Mesothelial cell of epicardium (in vitro differentiated cells): ENCODE results near the gene NINL. TPM values are rescaled to one million over a fixed set of nuclear protein-coding genes. Genes with fewer than 3 reads are reported as not detected.

Source experiments
- DNase-seq, 2 experiments: peaks; one replicate each; pipeline ENCODE4 v3.0.0; 2021; ENCODE audit warnings: low spot score in 2 of 2; ENCODE audit not compliant: unreplicated experiment in 2 of 2
- H3K27ac Mint-ChIP-seq: 2 replicates; pipeline ENCODE4 v1.8.0; 2021; ENCODE audit warnings: mixed read lengths
- H3K27me3 Mint-ChIP-seq: 2 replicates; pipeline ENCODE4 v1.8.0; 2021; ENCODE audit warnings: low read depth, mixed read lengths
- H3K36me3 Mint-ChIP-seq: 2 replicates; pipeline ENCODE4 v1.8.0; 2021; ENCODE audit warnings: mixed read lengths
- H3K4me1 Mint-ChIP-seq: 2 replicates; pipeline ENCODE4 v1.8.0; 2021; ENCODE audit warnings: mixed read lengths
- H3K4me3 Mint-ChIP-seq: 2 replicates; pipeline ENCODE4 v1.8.0; 2021; ENCODE audit warnings: mild to moderate bottlenecking, moderate library complexity, mixed read lengths
- H3K9me3 Mint-ChIP-seq: 2 replicates; pipeline ENCODE4 v1.8.0; 2021; ENCODE audit warnings: mixed read lengths
- total RNA-seq: library from RNA; stranded (reverse); gene quantifications from 3 replicates; pipeline ENCODE4 v1.2.1, GENCODE V29; 2021
- TF ChIP-seq, protein P1 (sequence below): fragments of 200-600 bp; sonication (generic); IDR thresholded peaks from one replicate; pipeline ENCODE4 v1.5.0; 2021; ENCODE audit warnings: antibody characterized with exemption; ENCODE audit not compliant: unreplicated experiment

Gene NINL
- total RNA-seq, 1 donor from 2014 or later, result 85.9 TPM

DNA sequence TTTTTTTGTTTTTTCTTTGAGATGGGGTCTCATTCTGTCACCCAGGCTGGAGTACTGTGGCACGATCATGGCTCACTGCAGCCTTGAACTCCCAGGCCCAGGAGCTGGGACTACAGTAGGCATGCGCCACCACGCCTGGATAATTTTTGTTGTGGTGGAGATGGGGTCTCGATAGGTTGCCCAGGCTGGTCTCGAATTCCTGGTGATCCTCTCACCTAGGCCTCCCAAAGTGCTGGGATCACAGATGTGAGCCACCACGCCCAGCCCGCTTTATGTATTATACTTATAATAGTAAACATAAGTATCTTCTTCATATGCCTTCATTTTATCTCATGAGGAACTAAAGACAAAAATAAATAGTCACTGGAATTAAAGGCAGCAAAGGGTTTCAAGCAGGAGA is 114.3 kb downstream of the NINL start:
- Mint-ChIP-seq H3K4me3 (no peak overlapping the region), H3K36me3 (peaks cover 45% of the 10 kb centered on the region), H3K4me1 (no peaks in the 10 kb centered on the region), H3K27ac (no peak overlapping the region), H3K27me3 (no peaks in the 10 kb centered on the region), H3K9me3 (no peaks in the 10 kb centered on the region)
- DNase-seq, result no peak
- TF ChIP-seq, protein P1, sequence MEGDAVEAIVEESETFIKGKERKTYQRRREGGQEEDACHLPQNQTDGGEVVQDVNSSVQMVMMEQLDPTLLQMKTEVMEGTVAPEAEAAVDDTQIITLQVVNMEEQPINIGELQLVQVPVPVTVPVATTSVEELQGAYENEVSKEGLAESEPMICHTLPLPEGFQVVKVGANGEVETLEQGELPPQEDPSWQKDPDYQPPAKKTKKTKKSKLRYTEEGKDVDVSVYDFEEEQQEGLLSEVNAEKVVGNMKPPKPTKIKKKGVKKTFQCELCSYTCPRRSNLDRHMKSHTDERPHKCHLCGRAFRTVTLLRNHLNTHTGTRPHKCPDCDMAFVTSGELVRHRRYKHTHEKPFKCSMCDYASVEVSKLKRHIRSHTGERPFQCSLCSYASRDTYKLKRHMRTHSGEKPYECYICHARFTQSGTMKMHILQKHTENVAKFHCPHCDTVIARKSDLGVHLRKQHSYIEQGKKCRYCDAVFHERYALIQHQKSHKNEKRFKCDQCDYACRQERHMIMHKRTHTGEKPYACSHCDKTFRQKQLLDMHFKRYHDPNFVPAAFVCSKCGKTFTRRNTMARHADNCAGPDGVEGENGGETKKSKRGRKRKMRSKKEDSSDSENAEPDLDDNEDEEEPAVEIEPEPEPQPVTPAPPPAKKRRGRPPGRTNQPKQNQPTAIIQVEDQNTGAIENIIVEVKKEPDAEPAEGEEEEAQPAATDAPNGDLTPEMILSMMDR, result no peak

DNA sequence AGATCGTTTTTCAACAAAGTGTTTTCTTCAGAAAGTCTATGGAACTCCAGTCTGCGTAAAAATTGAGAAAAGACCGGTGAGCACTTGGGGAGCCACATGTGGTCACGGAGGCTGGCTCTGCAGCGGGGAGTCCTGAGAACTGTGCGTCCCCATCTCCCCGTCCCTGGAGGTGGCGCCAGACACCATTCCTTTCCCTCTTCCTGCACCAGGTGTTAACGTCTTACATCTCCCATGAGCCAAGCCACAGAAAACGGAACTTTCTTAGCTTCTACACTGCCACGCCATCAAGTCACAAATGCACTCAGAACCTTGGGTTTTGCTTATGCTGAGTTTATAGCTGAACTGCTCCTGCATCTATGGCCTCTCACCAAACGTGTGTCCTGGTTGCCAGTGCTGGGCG is 115.3 kb downstream of the NINL start:
- H3K4me3 Mint-ChIP-seq, result no peak overlapping the region
- TF ChIP-seq, protein P1, result no peak
- no peak for DNase-seq

DNA sequence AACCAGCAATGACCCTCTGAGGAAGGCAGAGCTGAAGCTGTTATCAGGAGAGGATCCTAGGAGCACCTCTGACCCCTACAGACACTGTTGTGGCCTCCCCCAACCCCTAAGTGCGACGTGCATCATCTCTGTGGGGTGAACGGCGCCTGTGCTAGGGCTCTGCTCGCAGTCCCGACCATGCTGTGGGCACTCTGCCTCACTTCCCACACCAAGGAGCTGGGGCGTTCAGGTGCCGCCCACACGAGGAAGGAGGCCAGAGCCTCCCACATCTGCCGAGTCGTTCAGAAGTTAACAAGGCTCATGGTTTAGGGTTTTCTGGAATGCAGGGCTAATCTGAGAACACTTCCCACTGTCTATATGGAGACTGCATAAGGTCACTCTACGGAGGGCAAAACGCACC is 115.8 kb downstream of the NINL start:
- no peaks in the 10 kb centered on the region for H3K27me3 Mint-ChIP-seq
- no peak for DNase-seq
- no peak overlapping the region for H3K27ac Mint-ChIP-seq
- H3K36me3 Mint-ChIP-seq, result peaks cover 45% of the 10 kb centered on the region
- H3K4me3 Mint-ChIP-seq, result no peak overlapping the region
- no peaks in the 10 kb centered on the region for H3K9me3 Mint-ChIP-seq
- TF ChIP-seq, protein P1, result no peak
- H3K4me1 Mint-ChIP-seq, result no peaks in the 10 kb centered on the region

More for the DNA sequence above, 115.3 kb downstream of the NINL start:
- no peak overlapping the region for H3K27ac Mint-ChIP-seq
- peaks cover 43% of the 10 kb centered on the region for H3K36me3 Mint-ChIP-seq
- no peaks in the 10 kb centered on the region for H3K9me3 Mint-ChIP-seq
- H3K27me3 Mint-ChIP-seq, result no peaks in the 10 kb centered on the region
- H3K4me1 Mint-ChIP-seq, result no peaks in the 10 kb centered on the region

DNA sequence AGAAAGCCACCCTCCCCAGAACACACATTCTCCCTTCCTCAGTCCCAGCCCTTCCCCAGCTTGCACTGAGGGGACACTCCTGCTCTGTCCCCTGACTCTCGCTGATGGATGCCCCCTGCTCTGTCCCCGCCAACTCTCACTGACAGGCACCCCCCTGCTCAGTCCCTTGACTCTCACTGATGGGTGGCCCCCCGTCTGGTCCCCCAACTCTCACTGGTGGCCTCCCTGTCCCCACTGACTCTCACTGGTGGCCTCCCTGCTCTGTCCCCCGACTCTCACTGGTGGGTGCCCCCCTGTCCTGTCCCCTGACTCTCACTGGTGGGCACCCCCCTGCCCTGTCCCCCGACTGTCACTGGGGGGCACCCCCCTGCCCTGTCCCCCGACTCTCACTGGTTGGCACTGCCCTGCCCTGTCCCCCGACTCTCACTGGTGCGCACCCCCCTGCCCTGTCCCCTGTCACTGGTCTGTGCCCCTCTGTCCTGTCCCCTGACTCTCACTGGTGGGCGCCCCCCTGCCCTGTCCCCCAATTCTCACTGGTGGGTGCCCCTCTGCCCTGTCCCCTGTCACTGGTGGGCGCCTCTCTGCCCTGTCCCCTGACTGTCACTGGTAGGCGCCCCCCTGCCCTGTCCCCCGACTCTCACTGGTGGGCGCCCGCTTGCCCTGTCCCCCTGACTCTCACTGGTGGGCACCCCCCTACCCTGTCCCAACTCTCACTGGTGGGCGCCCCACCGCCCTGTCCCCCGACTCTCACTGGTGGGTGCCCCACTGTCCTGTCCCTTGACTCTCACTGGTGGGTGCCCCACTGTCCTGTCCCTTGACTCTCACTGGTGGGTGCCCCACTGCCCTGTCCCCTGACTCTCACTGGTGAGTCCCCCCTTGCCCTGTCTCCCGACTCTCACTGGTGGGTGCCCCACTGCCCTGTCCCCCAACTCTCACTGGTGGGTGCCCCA is 116.9 kb downstream of the NINL start:
- peaks cover 43% of the 10 kb centered on the region for H3K36me3 Mint-ChIP-seq
- no peaks in the 10 kb centered on the region for H3K4me1 Mint-ChIP-seq
- no peak overlapping the region for H3K27ac Mint-ChIP-seq
- H3K4me3 Mint-ChIP-seq, result no peak overlapping the region
- no peaks in the 10 kb centered on the region for H3K9me3 Mint-ChIP-seq
- DNase-seq, result no peak
- TF ChIP-seq, protein P1, result no peak
- no peaks in the 10 kb centered on the region for H3K27me3 Mint-ChIP-seq

DNA sequence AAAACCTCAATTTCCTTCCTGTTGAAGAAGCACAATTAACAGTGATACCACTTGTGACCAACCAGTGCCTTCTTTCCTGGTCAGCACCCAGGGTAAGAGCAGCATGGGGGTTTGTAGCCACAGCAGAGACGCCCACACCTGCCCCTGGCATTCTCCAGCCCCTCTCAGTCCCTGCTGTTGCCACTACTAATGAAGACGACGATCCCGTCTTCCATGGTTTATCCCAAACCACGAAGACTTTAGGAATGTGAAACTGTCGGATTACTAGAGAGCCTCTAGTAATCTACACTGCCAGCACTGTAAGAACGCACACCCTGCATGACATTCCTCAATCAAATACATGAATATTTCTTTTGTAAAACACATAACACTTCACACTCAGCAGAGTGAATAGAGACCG is 117.9 kb downstream of the NINL start:
- no peaks in the 10 kb centered on the region for H3K27me3 Mint-ChIP-seq
- DNase-seq, result no peak
- H3K9me3 Mint-ChIP-seq, result no peaks in the 10 kb centered on the region
- H3K4me3 Mint-ChIP-seq, result no peak overlapping the region
- no peak overlapping the region for H3K27ac Mint-ChIP-seq
- TF ChIP-seq, protein P1, result no peak
- no peaks in the 10 kb centered on the region for H3K4me1 Mint-ChIP-seq
- H3K36me3 Mint-ChIP-seq, result peaks cover 39% of the 10 kb centered on the region
